NCI-H2171 (cell line): ENCODE results near the gene PIK3AP1.

Experiments
- DNase-seq: peaks from one replicate; lab custom pipeline; 2025; lab: John Stamatoyannopoulos, UW

Gene PIK3AP1

GRCh38 chr10:96609510-96609909 is 110.8 kb downstream of the PIK3AP1 start:
- no peak for DNase-seq

GRCh38 chr10:96608805-96609204 is 111.5 kb downstream of the PIK3AP1 start:
- DNase-seq: no peak

- no peak for DNase-seq
Observed at GRCh38 chr10:96608262-96608661, 112.1 kb downstream of the PIK3AP1 start.

- DNase-seq: no peak
Observed at GRCh38 chr10:96606946-96607345, 113.4 kb downstream of the PIK3AP1 start.

GRCh38 chr10:96606216-96606615 is 114.1 kb downstream of the PIK3AP1 start:
- no peak for DNase-seq

- DNase-seq: no peak
Observed at GRCh38 chr10:96600337-96600736, 120.0 kb downstream of the PIK3AP1 start.

- no peak for DNase-seq
Observed at GRCh38 chr10:96598846-96599245, 121.5 kb downstream of the PIK3AP1 start.

GRCh38 chr10:96596422-96597407 is 123.6 kb downstream of the PIK3AP1 start:
- DNase-seq: no peak

GRCh38 chr10:96595741-96596140 is 124.6 kb downstream of the PIK3AP1 start:
- no peak for DNase-seq

GRCh38 chr10:96591946-96592345 is 128.4 kb downstream of the PIK3AP1 start:
- DNase-seq: no peak

- DNase-seq: no peak
Observed at GRCh38 chr10:96588616-96589419, 131.5 kb downstream of the PIK3AP1 start.

GRCh38 chr10:96588060-96588554 is 132.2 kb downstream of the PIK3AP1 start:
- DNase-seq: no peak

- DNase-seq: no peak
Observed at GRCh38 chr10:96587264-96588059, 132.9 kb downstream of the PIK3AP1 start.

- DNase-seq: peak; percentile 75
Observed at GRCh38 chr10:96586419-96587263, 133.7 kb downstream of the PIK3AP1 start, which contains the start of gene TM9SF3. TSS of gene TM9SF3 (minus strand) at chr10:96587012. CDS start at chr10:96586835, 177 bp downstream.

GRCh38 chr10:96585736-96586418 is 134.4 kb downstream of the PIK3AP1 start:
- no peak for DNase-seq

GRCh38 chr10:96584474-96584873 is 135.8 kb downstream of the PIK3AP1 start:
- no peak for DNase-seq

GRCh38 chr10:96584035-96584434 is 136.3 kb downstream of the PIK3AP1 start:
- DNase-seq: no peak

- DNase-seq: no peak
Observed at GRCh38 chr10:96579133-96579532, 141.2 kb downstream of the PIK3AP1 start.

- no peak for DNase-seq
Observed at GRCh38 chr10:96578633-96579032, 141.7 kb downstream of the PIK3AP1 start.

- no peak for DNase-seq
Observed at GRCh38 chr10:96578022-96578421, 142.3 kb downstream of the PIK3AP1 start.
